ENCODE measurements around the gene GATAD2B. TPM values are rescaled to one million over a fixed set of nuclear protein-coding genes. Genes with fewer than 3 reads are reported as not detected.

GATAD2B gene
- total RNA-seq, 1 experiment from 2014 or later = 5.1 TPM

- no peak for DNase-seq (ENCODE audit: low read depth)
Observed at GRCh38 chr1:153951801-153952200, 29.0 kb upstream of the GATAD2B start.

GRCh38 chr1:153951183-153951582, 28.4 kb upstream of the GATAD2B start:
- no peak for DNase-seq (ENCODE audit: low read depth)

DNA sequence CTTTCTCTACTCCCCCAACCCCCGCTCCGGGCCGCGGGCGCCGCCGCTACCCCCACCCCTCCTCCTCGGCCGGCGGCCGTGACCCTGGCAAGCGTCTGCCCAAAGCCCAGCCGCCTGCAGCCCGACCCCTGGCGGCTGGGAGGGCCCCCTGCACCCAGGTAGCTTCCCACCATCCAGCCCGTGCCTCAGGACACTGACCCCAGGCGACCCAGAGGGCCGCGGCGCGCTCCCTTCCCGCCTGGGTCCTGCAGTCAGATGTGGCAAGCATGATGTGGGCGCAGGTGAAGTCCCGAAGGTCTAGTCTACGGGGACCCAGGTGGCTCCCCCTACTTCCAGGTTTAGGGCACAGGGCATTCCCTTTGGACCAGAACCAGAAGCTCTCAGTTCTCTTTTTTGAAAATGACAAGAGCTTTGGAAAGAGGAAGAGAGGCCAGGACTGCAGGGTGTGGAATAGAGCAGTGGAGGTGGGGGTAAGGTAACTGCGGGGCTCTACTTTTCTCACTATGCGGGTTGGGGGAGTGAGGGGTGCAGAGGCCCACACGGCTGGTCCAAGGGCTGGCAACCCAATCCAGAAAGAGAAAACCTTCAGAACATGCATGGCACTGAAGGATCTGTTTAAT, 24.0 kb upstream of the GATAD2B start, which contains the start of gene DENND4B:
DENND4B (minus strand) TSS at position 97 of the 620 bp plus-strand sequence. CDS start 2,344 bp downstream, outside the sequence.
- DNase-seq (ENCODE audit: low read depth) = peak; percentile 73

DNA sequence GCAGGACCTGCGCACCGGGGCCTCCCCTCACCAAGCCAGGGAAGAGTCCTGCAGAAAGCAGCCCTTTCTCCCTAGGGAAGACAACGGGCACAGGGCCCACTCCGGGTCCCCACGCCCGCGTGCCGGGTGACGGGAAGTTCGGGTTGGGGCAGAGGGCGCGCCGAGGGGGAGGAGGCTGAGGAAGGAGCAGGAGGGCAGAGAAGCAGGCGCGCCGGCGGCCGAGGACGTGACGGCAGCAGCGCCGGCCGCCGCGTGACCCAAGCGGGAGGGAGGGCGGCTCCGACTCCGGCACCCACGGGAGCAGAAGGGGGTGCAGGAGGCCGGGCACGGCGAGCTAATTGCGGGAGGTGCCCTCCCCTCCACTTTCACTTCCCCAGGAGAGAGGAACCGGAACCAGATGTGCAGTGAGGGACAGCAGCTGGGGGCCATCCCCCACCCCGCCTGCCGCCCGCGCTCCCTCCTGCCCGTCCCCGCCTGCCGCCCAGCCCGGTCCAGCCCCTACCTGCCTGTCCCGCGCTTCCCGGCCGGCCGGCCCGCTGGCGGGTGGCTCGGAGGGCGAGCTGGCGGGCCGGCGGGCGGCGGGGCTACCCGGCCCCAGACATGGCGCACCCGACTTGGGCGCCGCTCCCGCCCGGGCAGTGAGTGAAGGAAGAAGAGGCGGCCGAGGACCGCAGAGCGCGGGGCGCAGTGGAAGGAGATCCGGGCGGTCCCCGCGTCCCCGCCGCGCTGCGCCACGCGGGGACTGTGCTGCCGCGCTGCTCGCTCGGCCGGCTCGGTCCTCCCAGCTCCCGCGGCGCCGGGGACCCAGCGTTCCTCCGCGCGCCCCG, 23.2 kb upstream of the GATAD2B start:
- peak; percentile 65 for DNase-seq (ENCODE audit: low read depth)

- peak; percentile 52 for DNase-seq (ENCODE audit: low read depth)
Observed at GRCh38 chr1:153945131-153945794, 22.5 kb upstream of the GATAD2B start.

DNA sequence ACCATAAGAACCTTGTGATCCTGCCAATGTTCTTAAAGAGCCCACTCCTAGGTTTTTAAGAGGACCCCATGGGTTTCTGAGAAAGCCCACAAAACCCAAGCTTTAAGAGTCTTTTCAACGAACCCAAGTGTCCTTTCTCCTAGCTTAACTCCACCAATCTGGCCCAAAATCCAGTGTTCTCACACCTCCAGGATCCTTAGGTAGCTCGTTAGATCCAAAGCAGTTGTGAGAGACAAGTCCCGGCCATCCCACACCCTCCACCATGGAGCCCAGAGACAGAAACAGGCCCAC, 22.0 kb upstream of the GATAD2B start:
- no peak for DNase-seq (ENCODE audit: low read depth)

- no peak for DNase-seq (ENCODE audit: low read depth)
Observed at GRCh38 chr1:153944005-153944826, 21.4 kb upstream of the GATAD2B start.

DNA sequence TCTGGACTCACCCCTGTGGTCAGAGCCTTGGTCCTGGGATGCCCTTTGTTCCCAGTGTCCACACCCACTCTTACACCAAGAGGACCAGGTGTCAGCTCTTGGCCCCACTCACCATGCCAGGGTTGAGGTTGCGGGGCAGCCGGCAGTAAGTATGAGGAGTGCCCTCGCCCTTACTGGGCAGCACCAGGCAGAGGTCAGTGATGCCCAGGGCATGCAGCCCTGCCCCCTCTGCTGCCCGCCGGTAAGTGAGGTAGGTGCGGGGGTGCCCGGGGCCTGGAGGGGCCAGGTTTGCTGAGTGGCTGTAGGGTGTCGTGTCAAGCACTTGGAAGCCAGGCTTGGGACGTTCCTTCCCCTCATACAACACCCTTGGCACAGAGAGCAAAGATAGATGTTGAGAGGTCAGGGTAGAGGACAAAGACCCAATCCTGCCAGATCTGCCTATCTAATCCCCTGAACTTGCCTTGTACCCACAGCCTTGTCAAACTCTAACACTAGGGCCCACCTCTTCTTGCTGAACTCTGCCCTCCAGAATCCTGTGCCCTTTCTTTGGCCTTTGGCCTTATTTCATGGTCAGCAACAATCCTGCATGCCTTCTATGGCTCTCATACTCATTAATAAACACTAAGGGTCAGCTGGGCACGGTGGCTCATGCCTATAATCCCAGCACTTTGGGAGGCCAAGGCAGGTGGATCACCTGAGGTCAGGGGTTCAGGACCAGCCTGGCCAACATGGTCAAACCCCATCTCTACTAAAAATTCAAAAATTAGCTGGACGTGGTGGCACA, 20.2 kb upstream of the GATAD2B start:
- DNase-seq (ENCODE audit: low read depth) = no peak

- DNase-seq (ENCODE audit: low read depth) = no peak
Observed at GRCh38 chr1:153941826-153942725, 19.3 kb upstream of the GATAD2B start.

- DNase-seq (ENCODE audit: low read depth) = no peak
Observed at GRCh38 chr1:153940756-153941155, 18.0 kb upstream of the GATAD2B start.

DNA sequence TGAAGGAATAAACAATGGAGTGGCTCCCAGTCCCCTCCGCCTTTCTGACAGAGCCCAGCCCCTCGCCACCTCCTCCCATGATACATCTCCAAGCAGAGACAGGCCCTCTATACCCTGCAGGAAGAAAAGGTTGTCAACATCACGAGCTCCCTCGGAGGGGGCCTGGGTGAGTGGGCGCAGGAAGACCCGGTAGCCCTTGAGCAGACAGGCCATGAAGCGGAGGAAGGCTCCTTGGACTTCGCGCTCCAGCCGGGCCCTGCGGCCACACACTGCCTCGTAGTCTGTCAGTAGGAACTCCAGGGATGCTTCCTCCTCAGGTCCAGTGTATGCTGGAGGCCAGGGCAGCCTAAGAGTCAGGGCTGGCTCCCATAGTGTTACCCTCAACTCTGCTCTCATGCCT, 16.7 kb upstream of the GATAD2B start:
- no peak for DNase-seq (ENCODE audit: low read depth)

- DNase-seq (ENCODE audit: low read depth) = no peak
Observed at GRCh38 chr1:153938996-153939395, 16.2 kb upstream of the GATAD2B start.

DNA sequence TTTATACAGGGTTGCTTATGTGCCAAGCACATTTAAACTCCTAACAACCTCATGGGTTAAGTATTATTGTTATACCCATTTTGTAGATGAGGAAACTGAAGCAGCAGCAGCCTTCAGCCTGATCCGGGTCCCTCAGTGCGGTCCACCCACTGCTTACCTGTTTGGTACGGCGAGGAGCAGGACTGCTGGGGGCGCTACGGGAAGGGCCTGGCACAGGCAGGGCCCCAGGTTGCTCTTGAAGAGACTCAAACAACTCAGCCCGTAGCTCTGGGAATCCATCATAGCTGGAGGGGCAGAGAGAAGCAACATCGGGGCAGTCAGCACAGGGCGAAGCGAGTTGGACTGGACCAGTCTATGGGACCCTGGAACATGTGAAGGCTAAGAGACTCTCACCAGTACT, 14.6 kb upstream of the GATAD2B start:
- DNase-seq (ENCODE audit: low read depth) = no peak

GRCh38 chr1:153936011-153936802, 13.4 kb upstream of the GATAD2B start:
- DNase-seq (ENCODE audit: low read depth) = no peak

GRCh38 chr1:153934746-153935145, 12.0 kb upstream of the GATAD2B start:
- DNase-seq (ENCODE audit: low read depth) = no peak

DNA sequence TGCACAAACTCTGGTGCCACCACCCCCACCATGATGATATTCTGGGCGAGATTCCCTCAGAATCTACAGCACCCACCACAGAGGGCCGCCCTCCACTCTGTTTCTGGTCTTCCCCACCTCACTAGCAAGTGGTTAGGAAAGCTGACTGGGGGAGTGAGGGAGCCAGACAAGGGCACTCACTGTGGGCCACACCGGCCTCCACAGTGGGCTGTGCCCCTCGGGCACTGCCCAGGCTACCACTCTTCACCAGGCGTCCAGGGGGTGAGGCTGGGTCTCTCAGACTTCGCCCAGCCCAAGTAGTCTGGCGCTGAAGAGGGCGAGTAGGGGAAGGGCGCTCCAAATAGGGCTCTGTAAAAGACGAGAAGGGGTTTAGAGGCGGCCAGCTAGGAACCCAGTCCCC, 11.2 kb upstream of the GATAD2B start:
- DNase-seq (ENCODE audit: low read depth) = no peak

DNA sequence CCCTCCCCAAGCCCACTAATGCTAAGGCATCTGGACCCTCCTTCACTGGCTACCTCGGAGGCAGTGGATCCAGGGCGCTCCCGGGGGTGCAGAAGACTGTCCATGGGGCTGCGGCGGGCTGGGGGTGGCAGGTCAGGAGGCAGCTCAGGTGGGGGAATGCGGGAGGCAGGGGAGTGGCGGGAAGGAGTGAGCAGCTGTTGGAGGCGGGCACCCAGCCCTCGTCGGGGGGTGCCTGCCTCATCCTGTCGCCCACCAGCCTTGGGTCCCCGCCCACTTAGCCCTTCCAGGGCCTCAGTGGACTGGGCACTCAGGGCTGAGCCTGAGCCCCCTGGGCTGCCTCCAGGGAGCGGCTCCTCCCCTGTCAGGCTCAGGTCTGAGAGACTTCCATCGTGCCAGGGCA, 10.7 kb upstream of the GATAD2B start:
- no peak for DNase-seq (ENCODE audit: low read depth)

GRCh38 chr1:153932156-153933131, 9.7 kb upstream of the GATAD2B start:
- no peak for DNase-seq (ENCODE audit: low read depth)

All from LHCN-M2 (cell line).